Measurements from ENCODE around the gene NUMB.

GRCh38 chr14:73455294-73455693 is 3.1 kb downstream of the NUMB start:
- no peak for TF ChIP-seq POLR2AphosphoS5 (IDR thresholded peaks at IDR 0.05)
- TF ChIP-seq POLR2A (IDR thresholded peaks at IDR 0.05): no peak

All from suprapubic skin (tissue), 4 donors.